K562 (cell line): ENCODE data around the gene ABITRAM. TPM values are rescaled to one million over a fixed set of nuclear protein-coding genes. Genes with fewer than 3 reads are reported as not detected.

Experiments
- CBFA2T3 ChIP-seq: fragments of 450-650 bp; IDR thresholded peaks from 2 replicates; pipeline ENCODE4 v1.6.1; 2017
- E2F3 ChIP-seq: fragments of 250-450 bp; sonication (Bioruptor Pico); IDR thresholded peaks from 2 replicates; pipeline ENCODE4 v1.4.0; 2020; ENCODE audit warnings: mild to moderate bottlenecking
- ELF4 ChIP-seq: fragments of 450-650 bp; formaldehyde crosslinking; IDR thresholded peaks from 2 replicates; pipeline ENCODE4 v1.4.0; 2022; ENCODE audit warnings: missing genetic modification characterization
- ETS2 ChIP-seq: IDR thresholded peaks from 2 replicates; pipeline ENCODE4 v1.6.1; 2016; ENCODE audit warnings: borderline replicate concordance, missing genetic modification characterization, mild to moderate bottlenecking, moderate library complexity, missing compliant biosample characterization; ENCODE audit not compliant: poor library complexity, severe bottlenecking
- FOXJ3 ChIP-seq: sonication (generic); formaldehyde crosslinking; IDR thresholded peaks from 2 replicates; pipeline ENCODE4 v1.4.0; 2020; ENCODE audit warnings: mild to moderate bottlenecking, missing genetic modification reagents
- FOXP1 ChIP-seq: sonication (generic); formaldehyde crosslinking; IDR thresholded peaks from 2 replicates; pipeline ENCODE4 v1.8.0; 2022; ENCODE audit warnings: mild to moderate bottlenecking, missing genetic modification reagents
- HDAC2 ChIP-seq: fragments of 450-650 bp; IDR thresholded peaks from 2 replicates; pipeline ENCODE4 v1.6.1; 2016; ENCODE audit warnings: mild to moderate bottlenecking
- HOXB6 ChIP-seq: fragments of 250-450 bp; sonication (Bioruptor Pico); IDR thresholded peaks from 2 replicates; pipeline ENCODE4 v1.5.1; 2022; ENCODE audit warnings: mild to moderate bottlenecking, borderline replicate concordance
- KLF6 ChIP-seq: fragments of 250-450 bp; sonication (Bioruptor Pico); IDR thresholded peaks from 2 replicates; pipeline ENCODE4 v1.4.0; 2020; ENCODE audit warnings: mild to moderate bottlenecking, moderate library complexity, borderline replicate concordance
- MCM5 ChIP-seq: fragments of 450-650 bp; IDR thresholded peaks from 2 replicates; pipeline ENCODE4 v1.6.1; 2016; ENCODE audit warnings: low read depth
- MED1 ChIP-seq: sonication (generic); formaldehyde crosslinking; IDR thresholded peaks from 2 replicates; pipeline ENCODE4 v1.8.1; 2023; ENCODE audit warnings: missing genetic modification reagents, borderline replicate concordance
- MTA3 ChIP-seq: fragments of 450-650 bp; formaldehyde crosslinking; IDR thresholded peaks from 2 replicates; pipeline ENCODE4 v1.6.1; 2017; ENCODE audit warnings: mild to moderate bottlenecking, borderline replicate concordance
- PCBP1 ChIP-seq: fragments of 200-400 bp; formaldehyde crosslinking; IDR thresholded peaks from 2 replicates; pipeline ENCODE4 v1.6.1; 2018; ENCODE audit warnings: mild to moderate bottlenecking, low read depth, low read length; ENCODE audit not compliant: poor library complexity, severe bottlenecking
- PCBP2 ChIP-seq: fragments of 200-400 bp; formaldehyde crosslinking; IDR thresholded peaks from 2 replicates; pipeline ENCODE4 v1.6.1; 2018; ENCODE audit warnings: low read length, low read depth, mild to moderate bottlenecking, moderate library complexity; ENCODE audit not compliant: poor library complexity, severe bottlenecking
- STAG1 ChIP-seq: sonication (generic); formaldehyde crosslinking; IDR thresholded peaks from 2 replicates; pipeline ENCODE4 v1.5.0; 2020; ENCODE audit warnings: missing genetic modification reagents, borderline replicate concordance
- TCFL5 ChIP-seq: fragments of 250-450 bp; sonication (Bioruptor Pico); conservative IDR thresholded peaks from 2 replicates; pipeline ENCODE4 v1.6.1; 2021; ENCODE audit warnings: mild to moderate bottlenecking, moderate library complexity, matching md5 sums
- TGIF2 ChIP-seq: sonication (generic); formaldehyde crosslinking; IDR thresholded peaks from 2 replicates; pipeline ENCODE4 v1.8.1; 2022; ENCODE audit warnings: mild to moderate bottlenecking, missing genetic modification reagents, moderate library complexity
- U2AF2 ChIP-seq: fragments of 200-400 bp; formaldehyde crosslinking; optimal IDR thresholded peaks from 2 replicates; pipeline ENCODE3; 2017; ENCODE audit warnings: low read depth, mild to moderate bottlenecking, low read length
- WHSC1 ChIP-seq: IDR thresholded peaks from one replicate; pipeline ENCODE4 v1.6.1; 2012; ENCODE audit warnings: low read length, control low read depth, inconsistent platforms
- ZNF707 ChIP-seq: fragments of 250-450 bp; sonication (Bioruptor Pico); conservative IDR thresholded peaks from 2 replicates; pipeline ENCODE4 v1.8.0; 2022; ENCODE audit warnings: inconsistent platforms, mild to moderate bottlenecking, moderate library complexity
- polyA plus RNA-seq, 8 experiments: library from polyadenylated mRNA; depleted of rRNA in 4 of 8; stranded (reverse) in 5 of 8; unstranded in 3 of 8; fragments of >200 nt; fragmentation: Nextera tagmentation in 2 of 8; fragmentation: Illumina TruSeq in 1 of 8; extraction: Ambion mirVana in 2 of 8; extraction: Trizol in 1 of 8; gene quantifications; 2 replicates each; pipeline versions ENCODE4 v1.2.1 to v1.2.3, GENCODE V29; 2011 to 2014; ENCODE audit warnings: inconsistent platforms in 1 of 8, missing spikeins in 1 of 8
- total RNA-seq, 7 experiments: library from RNA; depleted of rRNA in 6 of 7; stranded (reverse); fragments of >200 nt in 6 of 7; fragmentation: Illumina TruSeq in 2 of 7; extraction: Trizol in 2 of 7; gene quantifications; 2 replicates each; pipeline versions ENCODE4 v1.2.1 to v1.2.3, GENCODE V29; 2011 to 2021; ENCODE audit warnings: low replicate concordance in 1 of 7
- TF ChIP-seq, protein P1 (sequence below): IDR thresholded peaks from 2 replicates; pipeline ENCODE4 v1.6.1; 2014; ENCODE audit warnings: antibody characterized with exemption
- TF ChIP-seq, protein P2 (sequence below), 2 experiments: fragments of 450-650 bp; conservative IDR thresholded peaks; 2 replicates each; pipeline ENCODE4 v1.6.1; 2017; ENCODE audit warnings: mild to moderate bottlenecking in 2 of 2, moderate library complexity in 2 of 2
- TF ChIP-seq, protein P3 (sequence below): fragments of 250-450 bp; sonication (Bioruptor Pico); IDR thresholded peaks from 2 replicates; pipeline ENCODE4 v1.4.0; 2020; ENCODE audit warnings: mild to moderate bottlenecking
- TF ChIP-seq, protein P4 (sequence below): fragments of 450-650 bp; conservative IDR thresholded peaks from 2 replicates; pipeline ENCODE4 v1.6.1; 2016; ENCODE audit warnings: missing genetic modification characterization, low read depth, mild to moderate bottlenecking, control low read depth, missing compliant biosample characterization

ABITRAM gene
- total and polyA plus RNA-seq, 9 of the 15 experiments (the other 6 are each of a cell fraction or from before 2014, with no cell fraction given), result 8.9 to 47.6 (median 28.4) TPM

DNA sequence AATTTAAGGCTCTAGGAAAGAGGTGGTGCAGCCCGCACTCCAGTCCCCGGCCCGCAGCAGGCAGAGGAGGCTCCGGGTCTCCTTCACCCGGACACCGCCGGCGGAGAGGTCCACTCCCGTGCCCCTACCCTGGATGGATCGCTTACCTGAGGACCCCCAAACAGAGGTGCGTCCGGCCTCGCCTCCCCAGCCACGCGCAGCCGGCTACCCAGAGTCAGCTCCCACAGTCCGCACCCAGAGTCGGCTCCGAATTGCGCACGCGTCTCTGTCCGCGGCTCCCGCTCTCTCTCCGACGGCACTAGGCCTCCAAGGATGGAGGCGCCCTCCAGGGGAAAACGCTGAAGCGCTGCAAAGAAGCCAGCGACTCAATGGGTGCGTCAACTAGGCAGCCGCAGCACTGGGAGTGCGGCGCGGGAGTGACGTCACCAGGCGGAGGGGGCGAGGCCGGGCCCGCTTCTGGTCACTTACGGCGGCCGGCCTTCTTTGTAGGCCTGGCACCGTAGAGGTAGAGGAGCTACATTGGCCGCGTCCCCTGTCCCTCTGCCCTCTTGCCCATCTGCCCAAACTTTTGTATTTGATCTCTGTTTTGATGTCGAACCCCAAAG, 380 bp upstream of the ABITRAM start, which contains the start of gene ELP1 (continued):
- TF ChIP-seq MCM5, result no peak
- TF ChIP-seq FOXP1 (CRISPR knock-in tag), result peak; percentile 65; the same call in 1 of the 2 replicates
- no peak for TF ChIP-seq STAG1 (CRISPR knock-in tag)
- TF ChIP-seq, protein P1, sequence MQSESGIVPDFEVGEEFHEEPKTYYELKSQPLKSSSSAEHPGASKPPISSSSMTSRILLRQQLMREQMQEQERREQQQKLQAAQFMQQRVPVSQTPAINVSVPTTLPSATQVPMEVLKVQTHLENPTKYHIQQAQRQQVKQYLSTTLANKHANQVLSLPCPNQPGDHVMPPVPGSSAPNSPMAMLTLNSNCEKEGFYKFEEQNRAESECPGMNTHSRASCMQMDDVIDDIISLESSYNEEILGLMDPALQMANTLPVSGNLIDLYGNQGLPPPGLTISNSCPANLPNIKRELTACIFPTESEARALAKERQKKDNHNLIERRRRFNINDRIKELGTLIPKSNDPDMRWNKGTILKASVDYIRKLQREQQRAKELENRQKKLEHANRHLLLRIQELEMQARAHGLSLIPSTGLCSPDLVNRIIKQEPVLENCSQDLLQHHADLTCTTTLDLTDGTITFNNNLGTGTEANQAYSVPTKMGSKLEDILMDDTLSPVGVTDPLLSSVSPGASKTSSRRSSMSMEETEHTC, result no peak
- peak; percentile 68; the same call in 1 of the 2 replicates for TF ChIP-seq E2F3 (CRISPR knock-in tag)
- TF ChIP-seq, protein P2, sequence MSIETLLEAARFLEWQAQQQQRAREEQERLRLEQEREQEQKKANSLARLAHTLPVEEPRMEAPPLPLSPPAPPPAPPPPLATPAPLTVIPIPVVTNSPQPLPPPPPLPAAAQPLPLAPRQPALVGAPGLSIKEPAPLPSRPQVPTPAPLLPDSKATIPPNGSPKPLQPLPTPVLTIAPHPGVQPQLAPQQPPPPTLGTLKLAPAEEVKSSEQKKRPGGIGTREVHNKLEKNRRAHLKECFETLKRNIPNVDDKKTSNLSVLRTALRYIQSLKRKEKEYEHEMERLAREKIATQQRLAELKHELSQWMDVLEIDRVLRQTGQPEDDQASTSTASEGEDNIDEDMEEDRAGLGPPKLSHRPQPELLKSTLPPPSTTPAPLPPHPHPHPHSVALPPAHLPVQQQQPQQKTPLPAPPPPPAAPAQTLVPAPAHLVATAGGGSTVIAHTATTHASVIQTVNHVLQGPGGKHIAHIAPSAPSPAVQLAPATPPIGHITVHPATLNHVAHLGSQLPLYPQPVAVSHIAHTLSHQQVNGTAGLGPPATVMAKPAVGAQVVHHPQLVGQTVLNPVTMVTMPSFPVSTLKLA (conservative IDR thresholded peaks at IDR 0.05), result peak; percentile 76 to 85
- no peak for TF ChIP-seq U2AF2
- TF ChIP-seq MED1 (CRISPR knock-in tag), result no peak
- TF ChIP-seq HDAC2, result peak; percentile 75
- no peak for TF ChIP-seq TGIF2 (CRISPR knock-in tag)
- no peak for TF ChIP-seq TCFL5 (CRISPR knock-in tag)
- TF ChIP-seq, protein P3, sequence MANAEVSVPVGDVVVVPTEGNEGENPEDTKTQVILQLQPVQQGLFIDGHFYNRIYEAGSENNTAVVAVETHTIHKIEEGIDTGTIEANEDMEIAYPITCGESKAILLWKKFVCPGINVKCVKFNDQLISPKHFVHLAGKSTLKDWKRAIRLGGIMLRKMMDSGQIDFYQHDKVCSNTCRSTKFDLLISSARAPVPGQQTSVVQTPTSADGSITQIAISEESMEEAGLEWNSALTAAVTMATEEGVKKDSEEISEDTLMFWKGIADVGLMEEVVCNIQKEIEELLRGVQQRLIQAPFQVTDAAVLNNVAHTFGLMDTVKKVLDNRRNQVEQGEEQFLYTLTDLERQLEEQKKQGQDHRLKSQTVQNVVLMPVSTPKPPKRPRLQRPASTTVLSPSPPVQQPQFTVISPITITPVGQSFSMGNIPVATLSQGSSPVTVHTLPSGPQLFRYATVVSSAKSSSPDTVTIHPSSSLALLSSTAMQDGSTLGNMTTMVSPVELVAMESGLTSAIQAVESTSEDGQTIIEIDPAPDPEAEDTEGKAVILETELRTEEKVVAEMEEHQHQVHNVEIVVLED, result peak; percentile 71
- TF ChIP-seq PCBP1, result no peak
- TF ChIP-seq ETS2, result no peak
- TF ChIP-seq KLF6 (CRISPR knock-in tag), result no peak
- 0 out of 2 replicates have a peak, but pooled peaks have one; percentile 33 for TF ChIP-seq MTA3
- no peak for TF ChIP-seq ZNF707
- TF ChIP-seq FOXJ3 (CRISPR knock-in tag), result no peak
- no peak for TF ChIP-seq WHSC1
- TF ChIP-seq, protein P4, sequence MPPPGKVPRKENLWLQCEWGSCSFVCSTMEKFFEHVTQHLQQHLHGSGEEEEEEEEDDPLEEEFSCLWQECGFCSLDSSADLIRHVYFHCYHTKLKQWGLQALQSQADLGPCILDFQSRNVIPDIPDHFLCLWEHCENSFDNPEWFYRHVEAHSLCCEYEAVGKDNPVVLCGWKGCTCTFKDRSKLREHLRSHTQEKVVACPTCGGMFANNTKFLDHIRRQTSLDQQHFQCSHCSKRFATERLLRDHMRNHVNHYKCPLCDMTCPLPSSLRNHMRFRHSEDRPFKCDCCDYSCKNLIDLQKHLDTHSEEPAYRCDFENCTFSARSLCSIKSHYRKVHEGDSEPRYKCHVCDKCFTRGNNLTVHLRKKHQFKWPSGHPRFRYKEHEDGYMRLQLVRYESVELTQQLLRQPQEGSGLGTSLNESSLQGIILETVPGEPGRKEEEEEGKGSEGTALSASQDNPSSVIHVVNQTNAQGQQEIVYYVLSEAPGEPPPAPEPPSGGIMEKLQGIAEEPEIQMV (tag), result no peak
- TF ChIP-seq ELF4 (CRISPR knock-in tag), result no peak
- TF ChIP-seq HOXB6, result no peak
- no peak for TF ChIP-seq CBFA2T3
- no peak for TF ChIP-seq PCBP2
